Gastroesophageal sphincter (tissue), 4 donors: ENCODE measurements around the gene STUB1. TPM values are rescaled to one million over a fixed set of nuclear protein-coding genes. Genes with fewer than 3 reads are reported as not detected.
A peak's percentile ranks its signal among the peaks of the same experiment; 100 is the strongest.

ENCODE experiments used
- ATAC-seq: fragments of 150-250 bp; one replicate; pipeline ENCODE4 v1.9.1; 2016; ENCODE audit warnings: mild to moderate bottlenecking, moderate library complexity
- H3K27ac ChIP-seq, 4 donors: fragments of 200-600 bp; sonication (generic) in 3 of 4; 1 replicate in 3 of 4; 2 replicates in 1 of 4; pipeline ENCODE4 v1.5.1; 2016 to 2019
- H3K27me3 ChIP-seq: fragments of 200-600 bp; sonication (generic); one replicate; pipeline ENCODE4 v1.5.1; 2019
- H3K36me3 ChIP-seq, 2 donors: fragments of 200-600 bp; sonication (generic); one replicate each; pipeline ENCODE4 v1.5.1; 2019; ENCODE audit warnings: control low read depth in 1 of 2
- H3K4me1 ChIP-seq, 3 donors: fragments of 200-600 bp; sonication (generic); 1 replicate in 2 of 3; 2 replicates in 1 of 3; pipeline ENCODE4 v1.5.1; 2016 to 2019; ENCODE audit warnings: control low read depth in 2 of 3
- H3K4me3 ChIP-seq, 2 donors: fragments of 200-600 bp; sonication (generic); one replicate each; pipeline ENCODE4 v1.5.1; 2019; ENCODE audit warnings: mild to moderate bottlenecking in 1 of 2, moderate library complexity in 1 of 2
- H3K9me3 ChIP-seq, 3 donors: fragments of 200-600 bp; sonication (generic); one replicate each; pipeline ENCODE4 v1.5.1; 2017 to 2019; ENCODE audit warnings: control low read depth in 2 of 3
- CTCF ChIP-seq, 4 experiments: fragments of 200-600 bp in 2 of 4; fragments of 450-650 bp in 2 of 4; sonication (generic) in 1 of 4; IDR thresholded peaks; one replicate each; pipeline ENCODE4 v1.5.1; 2017 to 2019; ENCODE audit warnings: antibody characterized with exemption in 4 of 4, mild to moderate bottlenecking in 2 of 4, moderate library complexity in 2 of 4
- EP300 ChIP-seq: sonication (generic); formaldehyde crosslinking; IDR thresholded peaks from one replicate; pipeline ENCODE4 v1.6.1; 2017; ENCODE audit warnings: antibody characterized with exemption, mild to moderate bottlenecking
- POLR2A ChIP-seq, 2 donors: fragments of 450-650 bp; IDR thresholded peaks; one replicate each; pipeline ENCODE4 v1.6.1; 2017; ENCODE audit warnings: antibody characterized with exemption in 2 of 2, mild to moderate bottlenecking in 2 of 2, moderate library complexity in 1 of 2
- POLR2AphosphoS5 ChIP-seq: sonication (generic); formaldehyde crosslinking; IDR thresholded peaks from one replicate; pipeline ENCODE4 v1.6.1; 2017; ENCODE audit warnings: antibody characterized with exemption
- WGBS, 2 donors: methylation state at CpG; one replicate each; pipeline ENCODE4 v1.1.5; 2018; ENCODE audit warnings: low coverage in 1 of 2; 5-methylcytosine and 5-hydroxymethylcytosine counted together
- total RNA-seq, 4 donors: library from RNA; depleted of rRNA; stranded (reverse); fragments of >200 nt; gene quantifications; one replicate each; pipeline ENCODE4 v1.1.0, GENCODE V29; 2016

The STUB1 gene
- total RNA-seq, 4 donors from 2014 or later = 161 to 212 (median 179) TPM

DNA sequence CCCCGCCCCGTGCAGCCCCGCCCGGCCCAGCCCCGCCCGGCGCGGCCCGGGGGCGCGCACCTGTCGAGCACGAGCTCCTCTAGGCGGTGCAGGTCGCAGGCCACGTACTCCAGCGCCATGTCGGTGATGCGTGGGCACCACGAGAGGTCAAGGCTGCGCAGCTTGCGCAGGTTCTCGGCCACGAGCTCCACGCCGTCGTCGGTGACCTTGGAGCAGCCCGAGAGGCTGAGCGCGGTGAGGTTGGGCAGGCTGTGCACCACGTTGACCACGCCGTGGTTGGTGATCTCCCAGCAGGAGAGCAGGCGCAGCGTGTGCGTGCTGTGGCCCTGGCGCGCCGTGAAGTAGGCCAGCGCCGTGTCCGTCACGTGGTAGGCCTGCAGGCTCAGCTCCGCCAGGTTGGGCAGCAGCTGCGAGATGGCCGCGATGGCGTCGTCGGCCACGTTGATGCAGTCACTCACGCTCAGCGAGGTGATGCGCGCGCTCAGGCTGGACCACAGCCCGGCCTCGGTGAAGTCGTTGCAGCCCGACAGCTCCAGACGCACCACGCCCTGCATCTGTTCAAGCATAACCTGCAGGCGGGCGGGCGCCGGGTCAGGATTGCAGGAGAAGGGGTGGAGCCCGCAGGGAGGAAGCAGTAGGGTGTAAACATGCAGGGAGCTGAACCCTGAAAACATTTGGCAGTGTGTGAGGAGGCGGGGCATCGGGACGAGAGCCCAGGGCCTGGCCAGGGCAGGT is 15.3 kb downstream of the STUB1 start:
- H3K4me3 ChIP-seq = peak overlapping the region in 1 of 2 donors; percentile 29
- peaks cover 0 to 40% (median 13%) of the 10 kb centered on the region in 3 donors for H3K4me1 ChIP-seq
- no peaks in the 10 kb centered on the region for H3K9me3 ChIP-seq
- H3K36me3 ChIP-seq = no peaks in the 10 kb centered on the region
- WGBS, 2 donors = no CpG with 5 or more reads among the region's 71 CpGs
- H3K27me3 ChIP-seq = peaks cover 89% of the 10 kb centered on the region
- ATAC-seq = no peak
- no peak overlapping the region for H3K27ac ChIP-seq
- no peak for TF ChIP-seq POLR2A (IDR thresholded peaks at IDR 0.05)
- TF ChIP-seq CTCF (IDR thresholded peaks at IDR 0.05) = no peak

GRCh38 chr16:698911-699671 is 18.9 kb downstream of the STUB1 start:
- H3K36me3 ChIP-seq = no peaks in the 10 kb centered on the region
- peaks cover 100% of the 10 kb centered on the region for H3K27me3 ChIP-seq
- TF ChIP-seq POLR2AphosphoS5 (no peak), CTCF (IDR thresholded peaks at IDR 0.05) (no peak), EP300 (no peak), POLR2A (IDR thresholded peaks at IDR 0.05) (no peak)
- H3K27ac ChIP-seq = no peak overlapping the region
- no peak for ATAC-seq
- no peaks in the 10 kb centered on the region for H3K9me3 ChIP-seq
- WGBS, 2 donors = 56% methylated on average over 9 of the region's 19 CpGs; no CpG with 5 or more reads in 1 of the 2 donors
- H3K4me1 ChIP-seq = peaks cover 0 to 32% (median 14%) of the 10 kb centered on the region in 3 donors
- H3K4me3 ChIP-seq = no peak overlapping the region

DNA sequence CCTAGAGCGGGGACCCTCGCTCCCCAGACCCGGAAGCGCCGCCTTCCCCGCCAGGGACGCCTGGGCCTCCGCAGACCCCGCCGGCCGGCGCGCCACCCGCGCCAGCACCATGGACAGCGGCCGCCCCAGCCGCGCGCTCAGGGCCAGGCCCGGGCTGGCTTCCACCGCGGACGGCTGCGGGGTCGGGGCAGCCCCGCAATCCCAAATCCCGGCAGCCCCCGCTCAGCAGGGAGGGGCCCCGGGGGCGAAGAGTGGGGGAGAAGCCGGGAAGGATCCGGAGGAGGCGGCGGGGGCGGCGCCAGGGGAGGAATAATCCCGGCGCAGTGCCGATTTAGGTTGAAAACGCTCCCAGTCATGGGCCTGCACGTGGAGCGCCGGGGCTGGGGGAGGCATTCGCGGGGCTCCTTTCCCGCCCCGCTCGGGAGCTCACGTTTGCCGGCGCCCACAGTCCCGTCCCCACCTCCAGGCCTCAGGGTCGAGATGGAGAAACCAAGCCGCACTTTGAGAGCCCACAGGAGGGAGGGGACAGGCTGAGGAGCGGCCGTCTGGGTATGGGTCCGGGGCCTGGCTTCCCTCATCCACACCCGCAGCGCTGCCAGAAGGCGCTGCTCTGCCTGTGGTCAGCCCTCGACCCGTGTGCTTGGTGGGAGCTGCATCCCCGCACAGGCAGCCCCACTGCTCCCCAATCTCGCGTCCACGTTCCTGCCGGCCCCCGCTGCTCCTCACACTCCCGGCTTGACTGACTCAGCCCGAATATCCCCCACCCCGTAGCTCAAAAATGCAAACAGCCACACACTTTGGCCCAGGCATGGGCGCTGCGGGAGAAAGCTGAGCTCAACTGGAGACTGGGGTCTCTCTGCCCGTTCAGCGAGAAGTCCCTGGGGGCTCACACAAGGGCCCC is 20.7 kb downstream of the STUB1 start:
- Histone ChIP-seq H3K4me3 (no peak overlapping the region), H3K36me3 (no peaks in the 10 kb centered on the region), H3K4me1 (peaks cover 0 to 24% (median 3%) of the 10 kb centered on the region in 3 donors), H3K27ac (no peak overlapping the region), H3K9me3 (no peaks in the 10 kb centered on the region), H3K27me3 (peaks cover 100% of the 10 kb centered on the region)
- no peak for TF ChIP-seq EP300
- TF ChIP-seq CTCF (IDR thresholded peaks at IDR 0.05) = no peak
- TF ChIP-seq POLR2A (IDR thresholded peaks at IDR 0.05) = no peak
- TF ChIP-seq POLR2AphosphoS5 = no peak
- no CpG with 5 or more reads among the region's 76 CpGs for whole genome bisulfite sequencing, 2 donors
- peak; percentile 67 for ATAC-seq

GRCh38 chr16:702341-702740 is 22.1 kb downstream of the STUB1 start:
- Histone ChIP-seq H3K27ac (no peak overlapping the region), H3K36me3 (no peaks in the 10 kb centered on the region), H3K4me1 (peaks cover 0 to 32% (median 7%) of the 10 kb centered on the region in 3 donors), H3K27me3 (peaks cover 100% of the 10 kb centered on the region), H3K9me3 (no peaks in the 10 kb centered on the region), H3K4me3 (no peak overlapping the region)
- no peak for ATAC-seq
- WGBS, 2 donors = 84 to 88% methylated on average over 6 to 11 of the region's 19 CpGs
- TF ChIP-seq CTCF (IDR thresholded peaks at IDR 0.05) (no peak), POLR2A (IDR thresholded peaks at IDR 0.05) (no peak), EP300 (no peak), POLR2AphosphoS5 (no peak)
